ENCODE results near the gene UGT1A8.

DNA sequence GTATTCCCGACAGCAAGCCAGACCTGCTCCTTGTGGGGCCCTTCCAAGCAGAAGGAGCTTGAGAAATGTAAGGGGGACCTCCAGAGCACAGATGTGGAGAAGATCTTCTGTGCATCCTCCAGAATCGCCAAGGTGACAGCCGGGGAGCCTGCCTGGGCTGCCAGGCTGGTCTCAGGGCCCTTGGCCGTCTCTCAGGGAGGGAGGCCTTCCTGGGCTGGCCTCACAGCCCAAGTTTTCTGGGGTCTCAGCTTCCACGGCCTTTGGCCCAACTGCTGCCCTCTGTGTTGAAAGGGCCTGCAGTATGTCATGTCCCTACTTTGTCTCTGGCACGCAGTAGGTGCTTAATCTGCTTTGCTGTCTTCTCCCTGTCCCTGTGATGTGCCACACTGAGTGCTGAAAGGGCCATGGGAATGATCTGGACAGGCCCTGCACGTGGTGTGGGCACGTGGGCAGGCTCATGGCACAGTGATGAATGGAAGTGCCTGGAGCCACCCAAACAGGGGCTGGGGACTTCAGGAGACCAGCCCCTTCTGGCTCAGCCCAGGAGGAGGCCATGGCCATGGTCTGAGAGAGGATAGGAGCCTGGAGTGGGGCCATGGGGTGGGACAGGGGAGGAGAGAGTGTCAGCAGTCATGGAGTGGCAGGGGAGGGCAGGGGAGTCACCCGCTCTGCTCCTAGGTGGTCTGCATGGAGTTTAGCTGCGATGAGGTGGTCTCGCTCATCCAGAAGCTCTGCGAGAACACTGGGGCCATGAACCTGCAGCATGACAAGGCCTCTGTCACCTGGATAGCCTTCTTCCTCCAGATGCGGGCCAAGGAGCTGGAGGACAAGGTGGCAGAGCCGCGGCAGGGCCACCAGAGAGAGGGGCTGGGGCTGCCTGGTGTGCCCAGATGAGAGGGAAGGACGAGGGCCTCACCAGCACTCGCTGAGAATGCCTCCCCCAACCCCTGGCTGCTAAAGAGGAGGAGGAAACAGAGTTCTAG, 201.5 kb downstream of the UGT1A8 start:
- TF ChIP-seq, protein P1, sequence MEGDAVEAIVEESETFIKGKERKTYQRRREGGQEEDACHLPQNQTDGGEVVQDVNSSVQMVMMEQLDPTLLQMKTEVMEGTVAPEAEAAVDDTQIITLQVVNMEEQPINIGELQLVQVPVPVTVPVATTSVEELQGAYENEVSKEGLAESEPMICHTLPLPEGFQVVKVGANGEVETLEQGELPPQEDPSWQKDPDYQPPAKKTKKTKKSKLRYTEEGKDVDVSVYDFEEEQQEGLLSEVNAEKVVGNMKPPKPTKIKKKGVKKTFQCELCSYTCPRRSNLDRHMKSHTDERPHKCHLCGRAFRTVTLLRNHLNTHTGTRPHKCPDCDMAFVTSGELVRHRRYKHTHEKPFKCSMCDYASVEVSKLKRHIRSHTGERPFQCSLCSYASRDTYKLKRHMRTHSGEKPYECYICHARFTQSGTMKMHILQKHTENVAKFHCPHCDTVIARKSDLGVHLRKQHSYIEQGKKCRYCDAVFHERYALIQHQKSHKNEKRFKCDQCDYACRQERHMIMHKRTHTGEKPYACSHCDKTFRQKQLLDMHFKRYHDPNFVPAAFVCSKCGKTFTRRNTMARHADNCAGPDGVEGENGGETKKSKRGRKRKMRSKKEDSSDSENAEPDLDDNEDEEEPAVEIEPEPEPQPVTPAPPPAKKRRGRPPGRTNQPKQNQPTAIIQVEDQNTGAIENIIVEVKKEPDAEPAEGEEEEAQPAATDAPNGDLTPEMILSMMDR (IDR thresholded peaks at IDR 0.05), result no peak
- TF ChIP-seq POLR2A (IDR thresholded peaks at IDR 0.05), result no peak
